Neural cell (in vitro differentiated cells): Measurements from ENCODE around the gene CD180. TPM values are rescaled to one million over a fixed set of nuclear protein-coding genes. Genes with fewer than 3 reads are reported as not detected.

Experiments used
- H2AFZ ChIP-seq: fragments of 200-600, 300-800 bp; sonication (generic), shearing (Covaris generic); 2 replicates; pipeline ENCODE4 v1.6.0; 2014; ENCODE audit warnings: low read depth, mild to moderate bottlenecking, antibody characterized with exemption, low read length, moderate library complexity
- H3F3A ChIP-seq: fragments of 200-600 bp; shearing (Covaris generic); 2 replicates; pipeline ENCODE4 v1.6.1; 2016; ENCODE audit warnings: mild to moderate bottlenecking, moderate library complexity, mixed read lengths, antibody characterized with exemption, low read length; ENCODE audit not compliant: insufficient read depth, poor library complexity, severe bottlenecking
- H3K27ac ChIP-seq: fragments of 200-600, 300-800 bp; sonication (generic), shearing (Covaris generic); 2 replicates; pipeline ENCODE4 v1.5.1; 2014; ENCODE audit warnings: mild to moderate bottlenecking, low read length, moderate library complexity
- H3K27me3 ChIP-seq: fragments of 300-800, 200-600 bp; sonication (generic), shearing (Covaris generic); 2 replicates; pipeline ENCODE4 v1.6.0; 2014; ENCODE audit warnings: mild to moderate bottlenecking, low read depth, low read length, moderate library complexity; ENCODE audit not compliant: insufficient read depth
- H3K36me3 ChIP-seq: fragments of 300-800, 200-600 bp; sonication (generic), shearing (Covaris generic); 2 replicates; pipeline ENCODE4 v1.5.1; 2014; ENCODE audit warnings: mild to moderate bottlenecking, antibody characterized with exemption, low read length, moderate library complexity; ENCODE audit not compliant: insufficient read depth
- H3K4me2 ChIP-seq: fragments of 300-800, 200-600 bp; sonication (generic), shearing (Covaris generic); 2 replicates; pipeline ENCODE4 v1.6.0; 2014; ENCODE audit warnings: mild to moderate bottlenecking, low read length
- H3K4me3 ChIP-seq: fragments of 300-800, 200-600 bp; sonication (generic), shearing (Covaris generic); 2 replicates; pipeline ENCODE4 v1.5.1; 2014; ENCODE audit warnings: mild to moderate bottlenecking, low read length, moderate library complexity
- H3K79me2 ChIP-seq: fragments of 200-600 bp; shearing (Covaris generic); replicated peaks from 2 replicates; pipeline ENCODE4 v1.6.0; 2014; ENCODE audit warnings: mild to moderate bottlenecking, low read length, moderate library complexity; ENCODE audit not compliant: insufficient read depth
- H3K9ac ChIP-seq: fragments of 300-800, 200-600 bp; sonication (generic), shearing (Covaris generic); 2 replicates; pipeline ENCODE4 v1.6.1; 2016; ENCODE audit warnings: mild to moderate bottlenecking, low read length, mixed read lengths
- H3K9me2 ChIP-seq: fragments of 200-600 bp; shearing (Covaris generic); 2 replicates; pipeline ENCODE4 v1.6.1; 2016; ENCODE audit warnings: mild to moderate bottlenecking, low read length, mixed read lengths; ENCODE audit not compliant: insufficient read depth
- H3K9me3 ChIP-seq: fragments of 200-600, 300-800 bp; sonication (generic), shearing (Covaris generic); 2 replicates; pipeline ENCODE4 v1.6.1; 2016; ENCODE audit warnings: mild to moderate bottlenecking, mixed run types, low read length, moderate library complexity, mixed read lengths
- H4K20me1 ChIP-seq: fragments of 200-600 bp; shearing (Covaris generic); 2 replicates; pipeline ENCODE4 v1.6.1; 2016; ENCODE audit warnings: mild to moderate bottlenecking, mixed run types; ENCODE audit not compliant: insufficient read depth
- EP300 ChIP-seq: fragments of 450-650 bp; conservative IDR thresholded peaks from 2 replicates; pipeline ENCODE4 v1.6.1; 2014; ENCODE audit warnings: antibody characterized with exemption, mild to moderate bottlenecking, moderate library complexity; ENCODE audit not compliant: poor library complexity, severe bottlenecking
- EZH2 ChIP-seq: fragments of 200-600, 300-800 bp; shearing (Covaris generic), sonication (generic); IDR thresholded peaks from 2 replicates; pipeline ENCODE4 v1.6.1; 2014; ENCODE audit warnings: antibody characterized with exemption, low read length, borderline replicate concordance, mild to moderate bottlenecking; ENCODE audit not compliant: insufficient read depth, poor library complexity, severe bottlenecking
- MXI1 ChIP-seq: fragments of 450-650 bp; conservative IDR thresholded peaks from 2 replicates; pipeline ENCODE4 v1.6.1; 2014; ENCODE audit warnings: antibody characterized with exemption, mild to moderate bottlenecking; ENCODE audit not compliant: poor library complexity, severe bottlenecking
- POLR2AphosphoS5 ChIP-seq: IDR thresholded peaks from 2 replicates; pipeline ENCODE4 v1.6.1; 2012
- RAD21 ChIP-seq: fragments of 450-650 bp; conservative IDR thresholded peaks from 2 replicates; pipeline ENCODE4 v1.6.1; 2014; ENCODE audit warnings: antibody characterized with exemption, mild to moderate bottlenecking, moderate library complexity
- SMC3 ChIP-seq: fragments of 450-650 bp; conservative IDR thresholded peaks from 2 replicates; pipeline ENCODE4 v1.6.1; 2014; ENCODE audit warnings: antibody characterized with exemption, mild to moderate bottlenecking, moderate library complexity; ENCODE audit not compliant: poor library complexity
- TAF1 ChIP-seq: IDR thresholded peaks from 2 replicates; pipeline ENCODE4 v1.6.1; 2012; ENCODE audit warnings: low read depth
- polyA plus RNA-seq: library from polyadenylated mRNA; depleted of rRNA; stranded (reverse); fragments of >200 nt; gene quantifications from 2 replicates; pipeline ENCODE4 v1.2.3, GENCODE V29; 2014
- TF ChIP-seq, protein P1 (sequence below): IDR thresholded peaks from 2 replicates; pipeline ENCODE4 v1.6.1; 2012; ENCODE audit warnings: borderline replicate concordance
- TF ChIP-seq, protein P2 (sequence below): fragments of 450-650 bp; IDR thresholded peaks from 2 replicates; pipeline ENCODE4 v1.5.1; 2014; ENCODE audit warnings: antibody characterized with exemption, mild to moderate bottlenecking, moderate library complexity; ENCODE audit not compliant: poor library complexity, severe bottlenecking

The CD180 gene
- polyA plus RNA-seq, 1 donor from 2014 or later, result not detected

DNA sequence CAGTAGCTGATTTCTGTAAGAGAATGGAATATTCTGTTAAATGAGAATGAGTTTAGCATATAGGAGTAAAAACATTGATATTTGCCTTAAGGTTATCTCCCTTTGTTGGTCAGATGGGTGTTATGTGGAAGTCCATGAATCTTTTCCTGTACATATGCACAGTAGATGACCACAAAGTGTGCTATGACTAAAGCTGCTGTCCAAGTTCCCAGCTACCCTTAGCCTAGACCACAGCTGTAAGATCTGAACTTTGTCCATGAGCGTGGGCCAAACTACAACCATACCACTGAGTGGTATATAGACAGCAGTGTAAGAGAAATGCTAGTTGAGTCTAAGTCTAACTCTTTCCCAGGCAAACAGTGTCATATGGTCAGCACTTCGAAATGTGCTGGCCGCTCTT, 48.8 kb downstream of the CD180 start:
- no peak overlapping the region for H2AFZ ChIP-seq
- H3K4me3 ChIP-seq, result no peak overlapping the region
- no peaks in the 10 kb centered on the region for H3F3A ChIP-seq
- no peaks in the 10 kb centered on the region for H3K79me2 ChIP-seq
- H3K36me3 ChIP-seq, result no peaks in the 10 kb centered on the region
- no peak for TF ChIP-seq SMC3
- H3K9ac ChIP-seq, result no peak overlapping the region
- no peaks in the 10 kb centered on the region for H3K9me3 ChIP-seq
- H3K27me3 ChIP-seq, result no peaks in the 10 kb centered on the region
- H3K27ac ChIP-seq, result no peak overlapping the region
- H3K9me2 ChIP-seq, result no peaks in the 10 kb centered on the region
- H3K4me2 ChIP-seq, result no peak overlapping the region
- H4K20me1 ChIP-seq, result no peaks in the 10 kb centered on the region

DNA sequence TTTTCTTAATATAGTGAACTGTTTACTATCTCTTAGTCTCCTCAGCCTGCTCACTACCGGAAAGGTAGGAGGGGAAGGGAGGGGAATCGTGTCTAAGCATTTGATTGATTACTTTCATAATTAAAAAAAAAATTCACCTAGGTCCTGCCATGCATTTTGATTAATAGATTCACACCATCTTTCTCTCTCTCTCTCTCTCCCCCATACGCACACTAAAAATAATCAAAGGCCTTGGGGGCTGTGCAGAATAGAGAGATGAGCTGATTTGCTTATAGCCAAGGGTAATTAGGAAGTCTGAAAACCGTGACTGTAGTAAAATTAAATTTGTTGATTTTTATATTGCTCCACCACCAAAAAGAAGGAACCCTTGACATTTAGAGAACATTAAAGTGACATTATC, 49.6 kb downstream of the CD180 start:
- Histone ChIP-seq H3K79me2 (no peaks in the 10 kb centered on the region), H3K4me3 (no peak overlapping the region), H3K4me2 (no peak overlapping the region), H4K20me1 (no peaks in the 10 kb centered on the region), H3K36me3 (no peaks in the 10 kb centered on the region), H3K27ac (no peak overlapping the region), H3K27me3 (no peaks in the 10 kb centered on the region), H3F3A (no peaks in the 10 kb centered on the region), H2AFZ (no peak overlapping the region), H3K9me3 (no peaks in the 10 kb centered on the region), H3K9ac (no peak overlapping the region), H3K9me2 (no peaks in the 10 kb centered on the region)
- no peak for TF ChIP-seq MXI1
- no peak for TF ChIP-seq EZH2
- TF ChIP-seq EP300, result no peak
- TF ChIP-seq POLR2AphosphoS5, result no peak
- TF ChIP-seq SMC3, result no peak
- TF ChIP-seq, protein P1, sequence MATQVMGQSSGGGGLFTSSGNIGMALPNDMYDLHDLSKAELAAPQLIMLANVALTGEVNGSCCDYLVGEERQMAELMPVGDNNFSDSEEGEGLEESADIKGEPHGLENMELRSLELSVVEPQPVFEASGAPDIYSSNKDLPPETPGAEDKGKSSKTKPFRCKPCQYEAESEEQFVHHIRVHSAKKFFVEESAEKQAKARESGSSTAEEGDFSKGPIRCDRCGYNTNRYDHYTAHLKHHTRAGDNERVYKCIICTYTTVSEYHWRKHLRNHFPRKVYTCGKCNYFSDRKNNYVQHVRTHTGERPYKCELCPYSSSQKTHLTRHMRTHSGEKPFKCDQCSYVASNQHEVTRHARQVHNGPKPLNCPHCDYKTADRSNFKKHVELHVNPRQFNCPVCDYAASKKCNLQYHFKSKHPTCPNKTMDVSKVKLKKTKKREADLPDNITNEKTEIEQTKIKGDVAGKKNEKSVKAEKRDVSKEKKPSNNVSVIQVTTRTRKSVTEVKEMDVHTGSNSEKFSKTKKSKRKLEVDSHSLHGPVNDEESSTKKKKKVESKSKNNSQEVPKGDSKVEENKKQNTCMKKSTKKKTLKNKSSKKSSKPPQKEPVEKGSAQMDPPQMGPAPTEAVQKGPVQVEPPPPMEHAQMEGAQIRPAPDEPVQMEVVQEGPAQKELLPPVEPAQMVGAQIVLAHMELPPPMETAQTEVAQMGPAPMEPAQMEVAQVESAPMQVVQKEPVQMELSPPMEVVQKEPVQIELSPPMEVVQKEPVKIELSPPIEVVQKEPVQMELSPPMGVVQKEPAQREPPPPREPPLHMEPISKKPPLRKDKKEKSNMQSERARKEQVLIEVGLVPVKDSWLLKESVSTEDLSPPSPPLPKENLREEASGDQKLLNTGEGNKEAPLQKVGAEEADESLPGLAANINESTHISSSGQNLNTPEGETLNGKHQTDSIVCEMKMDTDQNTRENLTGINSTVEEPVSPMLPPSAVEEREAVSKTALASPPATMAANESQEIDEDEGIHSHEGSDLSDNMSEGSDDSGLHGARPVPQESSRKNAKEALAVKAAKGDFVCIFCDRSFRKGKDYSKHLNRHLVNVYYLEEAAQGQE, result no peak

DNA sequence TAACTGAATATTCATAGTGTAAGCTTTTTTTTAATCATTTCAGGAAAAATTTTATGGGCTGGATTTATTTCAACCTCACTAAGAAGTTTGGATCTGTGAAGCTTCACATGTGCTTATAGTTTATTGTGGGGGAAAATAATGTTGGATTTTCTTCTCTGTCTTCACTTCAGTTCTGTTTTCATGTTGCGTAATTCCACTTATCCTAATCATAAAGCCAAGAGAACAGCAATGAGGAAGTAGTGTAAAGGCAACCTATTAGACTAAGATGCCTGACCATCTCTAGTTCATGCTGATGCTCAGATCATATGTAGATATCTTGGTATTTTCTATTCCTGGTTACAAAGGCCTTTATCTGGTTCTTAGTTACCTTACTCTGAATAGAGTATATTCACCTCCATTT, 50.0 kb downstream of the CD180 start:
- Histone ChIP-seq H3F3A (no peaks in the 10 kb centered on the region), H3K9me3 (no peaks in the 10 kb centered on the region), H3K36me3 (no peaks in the 10 kb centered on the region), H3K79me2 (no peaks in the 10 kb centered on the region), H3K4me2 (no peak overlapping the region), H3K27me3 (no peaks in the 10 kb centered on the region), H3K9me2 (no peaks in the 10 kb centered on the region), H3K27ac (no peak overlapping the region), H2AFZ (no peak overlapping the region), H3K9ac (no peak overlapping the region), H3K4me3 (no peak overlapping the region), H4K20me1 (no peaks in the 10 kb centered on the region)
- TF ChIP-seq MXI1, result no peak
- TF ChIP-seq EP300, result no peak
- TF ChIP-seq, protein P1, result no peak
- TF ChIP-seq SMC3, result no peak
- TF ChIP-seq, protein P2, sequence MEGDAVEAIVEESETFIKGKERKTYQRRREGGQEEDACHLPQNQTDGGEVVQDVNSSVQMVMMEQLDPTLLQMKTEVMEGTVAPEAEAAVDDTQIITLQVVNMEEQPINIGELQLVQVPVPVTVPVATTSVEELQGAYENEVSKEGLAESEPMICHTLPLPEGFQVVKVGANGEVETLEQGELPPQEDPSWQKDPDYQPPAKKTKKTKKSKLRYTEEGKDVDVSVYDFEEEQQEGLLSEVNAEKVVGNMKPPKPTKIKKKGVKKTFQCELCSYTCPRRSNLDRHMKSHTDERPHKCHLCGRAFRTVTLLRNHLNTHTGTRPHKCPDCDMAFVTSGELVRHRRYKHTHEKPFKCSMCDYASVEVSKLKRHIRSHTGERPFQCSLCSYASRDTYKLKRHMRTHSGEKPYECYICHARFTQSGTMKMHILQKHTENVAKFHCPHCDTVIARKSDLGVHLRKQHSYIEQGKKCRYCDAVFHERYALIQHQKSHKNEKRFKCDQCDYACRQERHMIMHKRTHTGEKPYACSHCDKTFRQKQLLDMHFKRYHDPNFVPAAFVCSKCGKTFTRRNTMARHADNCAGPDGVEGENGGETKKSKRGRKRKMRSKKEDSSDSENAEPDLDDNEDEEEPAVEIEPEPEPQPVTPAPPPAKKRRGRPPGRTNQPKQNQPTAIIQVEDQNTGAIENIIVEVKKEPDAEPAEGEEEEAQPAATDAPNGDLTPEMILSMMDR, result no peak
- no peak for TF ChIP-seq EZH2
- no peak for TF ChIP-seq RAD21
- TF ChIP-seq TAF1, result no peak
- TF ChIP-seq POLR2AphosphoS5, result no peak
